HL-60 (cell line): ENCODE measurements around the gene C22orf23.

Experiments used
- CTCF ChIP-seq: IDR thresholded peaks from one replicate; pipeline ENCODE4 v1.5.1; 2011; ENCODE audit warnings: low read length, control low read depth, inconsistent platforms; ENCODE audit not compliant: insufficient read depth
- GABPA ChIP-seq: IDR thresholded peaks from 2 replicates; pipeline ENCODE4 v1.6.1; 2012; ENCODE audit warnings: low read depth
- POLR2AphosphoS5 ChIP-seq: IDR thresholded peaks from 2 replicates; pipeline ENCODE4 v1.6.1; 2012; ENCODE audit warnings: low read depth
- SPI1 ChIP-seq: IDR thresholded peaks from 2 replicates; pipeline ENCODE4 v1.6.1; 2012; ENCODE audit warnings: low read depth, mild to moderate bottlenecking, borderline replicate concordance

- no peak for TF ChIP-seq CTCF
- no peak for TF ChIP-seq POLR2AphosphoS5
- no peak for TF ChIP-seq GABPA
- no peak for TF ChIP-seq SPI1
These were observed 15.3 kb upstream of the C22orf23 start for GRCh38 chr22:37968452-37969251.
